CD4-positive, alpha-beta T cell treated with Interleukin-4 for 4 hours (primary cell): ENCODE measurements around the gene GPR158.
"Not testable (repeated sequence)": the region's sequence is repeated elsewhere in the genome, so short reads cannot be mapped to it uniquely, and the experiment has no call there.

Experiments
- DNase-seq: peaks from one replicate; pipeline ENCODE4 v3.0.0-alpha.2; 2020

GPR158 gene

DNA sequence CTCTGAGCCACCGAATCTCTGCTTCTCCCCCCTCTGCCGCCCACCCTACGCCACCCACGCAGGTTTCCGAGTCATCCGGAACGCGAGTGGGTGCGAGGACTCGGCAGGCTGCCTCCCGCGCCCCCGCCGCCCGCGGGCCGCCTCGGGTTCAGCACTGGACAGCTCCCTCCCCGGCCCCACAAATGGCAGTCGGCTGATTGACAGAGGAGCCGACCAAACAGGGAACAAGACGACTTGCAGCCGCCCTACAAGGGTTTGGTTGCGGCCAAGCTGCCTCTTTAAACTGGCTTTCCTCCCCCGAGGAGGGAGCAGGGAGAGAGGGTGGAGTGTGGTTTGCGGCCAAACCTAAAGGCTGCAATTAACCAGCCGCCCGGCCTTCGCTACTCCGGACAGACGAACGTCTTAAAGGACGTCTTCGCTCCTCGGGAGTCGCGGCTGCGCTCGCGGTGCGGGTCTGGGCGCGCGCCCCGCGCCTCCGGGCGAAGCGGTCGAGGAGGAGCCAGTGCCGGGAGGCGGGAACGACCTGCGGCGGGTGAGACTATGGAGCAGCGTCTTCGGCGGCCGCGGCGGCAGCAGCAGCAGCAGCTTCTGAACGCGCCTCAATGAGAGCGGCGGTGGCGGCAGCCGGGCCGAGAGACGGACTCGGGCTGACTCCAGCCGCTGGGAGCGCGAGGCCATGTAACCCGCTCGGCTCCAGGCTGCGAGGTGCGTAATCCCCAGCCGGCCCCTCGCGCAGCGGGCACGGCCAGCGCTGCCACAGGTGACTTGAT lies at the start of gene GPR158:
GPR158 (plus strand) TSS at position 541 of the 770 bp plus-strand sequence. CDS start 420 bp downstream, outside the sequence.
- peak; percentile 3 for DNase-seq

DNA sequence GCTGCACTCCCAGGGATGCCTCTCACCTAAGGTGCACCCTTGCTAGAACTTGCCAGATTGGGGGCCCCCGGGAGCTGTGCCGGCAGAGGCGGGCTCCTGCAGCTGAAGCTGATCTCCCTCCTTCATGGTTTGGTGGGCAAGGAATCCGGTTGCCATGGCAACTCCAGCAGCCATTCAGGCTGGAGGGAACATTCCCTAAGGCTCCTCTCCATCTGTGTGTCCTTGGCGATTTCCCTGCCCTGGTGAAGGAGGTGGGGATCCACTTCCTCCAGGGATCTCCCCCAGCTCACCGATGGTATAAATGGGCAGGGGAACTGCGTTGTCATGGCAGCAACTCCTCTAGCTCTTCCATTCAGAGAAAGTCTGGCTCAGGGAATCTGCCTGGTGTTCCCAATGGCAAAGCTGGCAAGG lies 49.6 kb upstream of the GPR158 start:
- no peak for DNase-seq

DNA sequence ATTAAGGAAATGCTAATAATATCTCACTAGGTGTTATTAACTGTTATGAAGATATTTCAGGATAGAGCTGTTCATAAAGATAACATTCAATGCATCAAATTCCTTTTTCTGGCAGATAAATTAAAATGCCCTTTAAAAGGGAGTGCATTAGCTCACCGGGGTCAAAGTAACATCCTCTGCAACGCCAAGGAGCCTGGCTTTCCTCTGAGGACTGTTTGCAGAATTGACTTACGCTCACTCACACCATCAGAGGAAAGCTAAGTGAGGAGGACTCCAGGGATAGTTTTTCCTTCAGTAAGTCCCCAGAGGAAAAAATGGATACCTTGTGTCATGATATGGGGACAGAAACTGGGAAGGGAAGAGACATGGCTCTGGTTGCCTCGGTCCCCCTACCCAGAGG lies 45.2 kb upstream of the GPR158 start:
- no peak for DNase-seq

GRCh38 chr10:25130906-25131305 lies 43.9 kb upstream of the GPR158 start:
- DNase-seq, result no peak

DNA sequence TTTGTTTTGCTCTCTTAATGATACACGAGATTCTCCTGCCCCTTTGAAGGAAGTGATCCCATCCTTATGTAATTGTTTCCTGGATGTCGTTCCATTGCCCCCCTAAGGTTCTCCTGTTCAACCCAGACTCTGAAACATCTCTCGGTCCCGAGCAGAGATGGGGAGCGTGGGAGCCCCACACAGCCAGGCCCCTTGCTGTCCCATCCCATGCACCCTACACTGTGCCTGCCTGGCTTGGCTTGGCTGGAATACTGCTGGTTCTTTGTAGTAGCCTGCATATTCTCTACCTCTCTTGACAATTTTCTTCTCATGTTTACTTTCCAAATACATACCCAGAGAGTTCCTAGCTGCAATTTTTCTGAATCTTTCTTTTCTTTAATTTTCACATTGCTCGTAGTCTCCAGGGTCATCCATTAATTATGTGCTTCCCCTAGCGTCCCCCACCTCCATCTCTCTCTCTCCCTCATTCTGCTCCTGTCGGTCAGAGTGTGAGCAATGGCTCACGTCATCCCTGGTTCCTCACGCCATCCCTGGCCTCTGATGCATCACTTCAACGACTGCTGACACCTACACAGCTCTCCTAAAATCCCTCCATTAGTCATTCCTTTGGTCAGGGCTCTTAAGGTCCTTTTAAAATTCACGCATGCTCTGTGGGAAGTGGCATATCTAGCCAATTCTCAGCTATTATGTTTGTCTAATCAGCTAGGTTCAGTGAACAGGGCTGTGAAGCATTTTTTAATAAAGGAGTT lies 32.5 kb upstream of the GPR158 start:
- DNase-seq, result no peak

GRCh38 chr10:25157650-25158049 lies 17.2 kb upstream of the GPR158 start:
- DNase-seq, result no peak

GRCh38 chr10:25159591-25159990 lies 15.2 kb upstream of the GPR158 start:
- no peak for DNase-seq

GRCh38 chr10:25162391-25162790 lies 12.4 kb upstream of the GPR158 start:
- DNase-seq, result no peak

DNA sequence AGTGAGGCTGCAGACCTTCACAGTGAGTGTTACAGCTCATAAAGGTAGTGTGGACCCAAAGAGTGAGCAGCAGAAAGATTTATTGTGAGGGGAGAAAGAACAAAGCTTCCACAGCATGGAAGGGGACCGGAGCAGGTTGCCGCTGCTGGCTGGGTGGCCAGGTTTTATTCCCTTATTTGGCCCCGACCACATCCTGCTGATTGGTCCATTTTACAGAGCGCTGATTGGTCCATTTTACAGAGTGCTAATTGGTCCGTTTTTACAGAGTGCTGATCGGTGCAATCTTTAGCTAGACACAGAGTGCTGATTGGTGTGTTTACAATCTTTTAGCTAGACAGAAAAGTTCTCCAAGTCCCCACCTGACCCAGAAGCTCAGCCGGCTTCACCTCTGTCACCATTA lies 11.3 kb upstream of the GPR158 start:
- DNase-seq, result not testable (repeated sequence)

- no peak for DNase-seq
These were observed 5.1 kb upstream of the GPR158 start for GRCh38 chr10:25169740-25170139.

- no peak for DNase-seq
These were observed 4.2 kb upstream of the GPR158 start for GRCh38 chr10:25170627-25171026.

DNA sequence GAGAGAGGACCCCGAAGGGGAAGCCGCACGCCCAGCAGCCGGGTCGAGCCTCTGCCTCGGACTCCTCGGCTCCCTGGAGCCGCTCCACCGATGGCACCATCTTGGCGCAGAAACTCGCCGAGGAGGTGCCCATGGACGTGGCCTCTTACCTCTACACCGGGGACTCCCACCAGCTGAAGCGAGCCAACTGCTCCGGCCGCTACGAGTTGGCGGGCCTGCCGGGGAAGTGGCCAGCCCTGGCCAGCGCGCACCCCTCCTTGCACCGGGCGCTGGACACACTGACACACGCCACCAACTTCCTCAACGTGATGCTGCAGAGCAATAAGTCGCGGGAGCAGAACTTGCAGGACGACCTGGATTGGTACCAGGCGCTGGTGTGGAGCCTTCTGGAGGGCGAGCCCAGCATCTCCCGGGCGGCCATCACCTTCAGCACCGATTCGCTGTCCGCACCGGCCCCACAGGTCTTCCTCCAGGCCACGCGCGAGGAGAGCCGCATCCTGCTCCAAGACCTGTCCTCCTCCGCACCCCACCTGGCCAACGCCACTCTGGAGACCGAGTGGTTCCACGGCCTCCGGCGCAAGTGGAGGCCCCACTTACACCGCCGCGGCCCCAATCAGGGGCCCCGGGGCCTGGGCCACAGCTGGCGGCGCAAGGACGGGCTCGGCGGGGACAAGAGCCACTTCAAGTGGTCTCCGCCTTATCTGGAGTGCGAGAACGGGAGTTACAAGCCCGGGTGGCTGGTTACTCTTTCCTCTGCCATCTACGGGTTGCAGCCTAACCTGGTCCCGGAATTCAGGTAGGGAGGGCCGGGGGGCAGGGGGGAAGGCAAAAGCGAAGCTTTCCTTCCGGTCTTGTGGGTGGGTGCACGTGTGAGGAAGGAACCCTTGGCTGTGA lies 973 bp downstream of the GPR158 start:
- no peak for DNase-seq

DNA sequence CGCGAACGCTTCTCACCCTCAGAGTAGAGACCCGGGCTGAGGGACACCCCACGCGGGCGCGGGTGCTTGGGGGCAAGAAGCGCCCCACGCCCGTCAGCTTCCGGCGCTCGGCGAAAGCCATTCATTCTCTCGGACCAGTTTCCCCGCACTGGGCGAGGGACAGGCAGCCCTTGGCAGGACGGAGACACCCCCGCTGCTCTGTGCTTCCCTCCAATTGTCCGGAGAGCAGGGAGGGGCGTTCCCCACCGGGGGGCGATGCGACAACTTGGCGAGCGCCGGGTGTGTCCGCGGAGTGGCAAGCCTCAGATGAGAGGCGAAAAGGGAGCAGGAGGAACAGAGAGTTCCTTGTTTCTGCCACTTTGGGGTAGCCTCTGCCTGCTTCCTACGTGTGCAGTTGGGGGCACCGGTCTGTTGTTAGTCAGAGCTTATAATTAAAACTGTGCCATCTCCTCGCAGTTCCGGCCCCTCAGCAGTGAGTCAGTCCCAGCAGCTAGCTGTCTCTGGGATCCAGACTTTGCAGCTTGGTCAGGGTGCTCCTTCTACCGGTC lies 1.7 kb downstream of the GPR158 start:
- no peak for DNase-seq

DNA sequence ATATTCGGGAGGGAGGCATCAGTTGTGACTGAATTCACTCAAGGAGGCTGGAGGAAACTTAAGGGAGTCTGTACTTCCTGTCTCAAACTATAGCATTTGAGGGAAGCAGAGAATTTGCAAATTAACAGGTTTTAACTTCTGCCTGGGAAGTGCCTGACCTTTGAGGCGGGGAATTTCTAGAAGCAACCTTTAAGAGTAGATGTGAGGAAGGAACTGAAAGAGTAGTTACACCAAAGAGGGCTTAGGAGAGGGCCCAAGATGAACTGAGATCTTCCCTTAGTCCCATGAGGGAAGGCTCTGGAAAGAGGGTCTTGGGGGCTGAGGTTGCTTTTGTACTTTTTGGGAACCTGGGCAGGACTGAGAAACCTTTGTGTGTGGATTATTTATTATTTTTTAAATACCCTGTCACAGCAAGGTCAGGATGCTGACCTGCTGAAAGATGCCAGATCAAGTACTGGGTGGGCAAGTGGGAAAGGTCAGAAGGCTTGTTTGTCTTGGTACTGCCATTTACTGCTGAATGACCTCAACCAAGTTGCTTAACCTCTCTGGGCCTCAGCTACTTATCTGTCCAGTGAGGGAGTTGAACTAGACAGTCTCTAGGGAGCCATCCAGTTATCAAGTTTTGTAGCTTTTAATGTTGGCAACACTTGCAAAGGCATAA lies 2.4 kb downstream of the GPR158 start:
- no peak for DNase-seq

DNA sequence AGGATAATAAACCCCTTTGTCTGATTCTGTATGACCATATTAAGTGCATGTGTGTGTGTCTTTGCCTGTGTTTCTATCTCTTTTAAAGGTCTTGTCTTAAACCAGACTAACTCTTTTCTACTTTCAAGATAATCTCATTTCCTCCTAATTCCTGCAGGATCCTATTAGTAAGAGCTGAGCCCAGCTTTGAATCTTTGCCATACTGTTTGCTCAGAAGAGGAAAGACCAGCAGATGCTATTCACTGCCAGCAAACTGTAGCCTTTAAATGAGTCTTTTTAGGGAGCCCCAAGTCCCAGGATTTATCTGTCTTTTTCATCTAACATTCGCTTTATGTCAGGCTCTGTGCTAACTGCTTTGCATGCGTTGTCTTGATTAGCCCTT lies 2.9 kb downstream of the GPR158 start:
- DNase-seq, result no peak

GRCh38 chr10:25178411-25178810 lies 3.6 kb downstream of the GPR158 start:
- no peak for DNase-seq

DNA sequence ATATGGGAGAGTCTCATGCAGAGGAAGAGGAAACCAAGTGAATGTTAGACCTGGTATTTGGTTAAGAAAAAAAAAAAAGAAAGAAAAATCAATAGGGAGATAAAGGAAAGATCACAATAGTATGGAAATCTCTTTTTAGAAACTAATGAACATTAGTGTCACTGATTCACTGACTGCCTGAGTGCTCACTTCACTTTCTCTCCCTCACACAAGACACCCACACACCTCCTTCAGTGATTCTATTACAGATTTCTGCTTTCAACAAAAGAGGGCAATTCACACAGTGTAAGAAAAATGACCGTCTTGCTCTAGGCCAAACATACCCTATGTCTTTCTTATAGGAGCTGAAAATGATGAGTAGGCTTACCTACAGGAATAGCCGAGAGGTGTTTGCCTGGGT lies 6.0 kb downstream of the GPR158 start:
- DNase-seq, result no peak

DNA sequence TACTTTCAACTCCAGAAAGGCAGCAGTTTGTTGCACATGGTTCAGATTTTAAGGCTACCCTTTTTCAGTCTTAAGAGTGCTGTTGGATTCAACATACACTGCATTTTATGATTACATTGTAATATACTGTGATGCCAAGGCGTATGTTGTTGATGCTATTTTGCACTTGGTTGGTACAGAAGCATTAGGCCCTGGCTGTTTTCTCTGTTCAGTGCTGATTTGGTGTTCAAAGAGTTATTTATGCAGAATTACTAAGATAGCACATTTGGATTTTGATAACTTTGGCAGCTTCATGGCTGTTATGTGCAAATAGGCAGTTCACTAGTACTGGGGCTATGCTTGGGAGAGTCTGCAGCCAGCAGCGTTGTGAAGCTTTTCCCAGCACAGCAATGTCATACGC lies 7.8 kb downstream of the GPR158 start:
- DNase-seq, result no peak

DNA sequence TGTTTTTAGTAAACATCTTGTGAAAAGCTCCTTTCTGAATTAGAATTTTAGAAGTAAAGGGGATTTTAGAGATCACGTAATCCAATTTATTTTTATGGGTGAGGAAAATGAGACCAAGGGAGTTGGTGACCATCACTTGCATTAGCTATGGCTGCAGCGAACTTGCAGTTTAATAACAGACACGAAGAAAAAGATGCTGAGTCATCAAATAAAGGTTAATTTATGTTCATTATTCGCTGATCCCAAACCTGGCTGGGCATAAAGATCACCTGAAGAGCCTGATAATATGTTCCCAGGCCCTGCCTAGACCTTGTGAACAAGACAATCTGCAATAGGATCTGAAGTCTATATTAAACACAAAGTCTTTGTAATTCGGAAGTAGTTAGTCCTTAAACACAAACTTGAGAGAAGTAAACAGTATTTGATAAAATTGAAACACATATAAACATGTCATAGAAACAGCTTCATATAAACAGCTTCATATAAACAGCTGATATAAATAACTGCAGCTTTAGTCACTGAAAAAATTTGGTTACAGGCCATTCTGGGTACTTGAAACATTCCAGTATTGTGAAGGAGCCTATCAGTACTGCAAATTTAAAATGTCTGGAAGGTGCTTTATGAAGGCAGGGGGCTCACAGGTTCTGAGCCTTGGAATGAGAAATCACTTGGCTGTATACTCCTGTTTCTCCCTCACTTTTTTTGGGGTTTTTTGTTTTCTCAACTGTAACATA lies 16.5 kb downstream of the GPR158 start:
- no peak for DNase-seq

DNA sequence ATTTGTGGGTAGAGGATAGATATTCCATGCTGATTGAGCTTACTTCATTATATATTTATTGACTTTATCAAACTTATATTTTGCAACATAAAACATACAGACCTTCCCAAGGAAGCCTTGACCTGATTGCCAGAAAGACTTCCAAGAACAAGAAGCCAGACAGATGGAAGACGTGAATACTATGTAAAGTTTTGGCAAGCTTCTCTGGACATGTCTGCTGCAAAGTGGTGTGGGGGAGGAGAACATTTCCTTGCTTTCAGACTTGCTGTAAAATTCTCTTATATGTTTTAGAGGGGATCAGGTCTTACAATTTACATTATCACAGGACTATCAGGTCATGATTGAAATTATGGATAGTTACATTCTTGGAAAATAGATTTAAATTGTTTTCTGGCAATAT lies 23.4 kb downstream of the GPR158 start:
- DNase-seq, result no peak

GRCh38 chr10:25206693-25207414 lies 32.1 kb downstream of the GPR158 start:
- DNase-seq, result no peak
